GM12891 (cell line): Measurements from ENCODE around the gene HSD3B7.

Source experiments
- DNase-seq: peaks from one replicate; pipeline ENCODE4 v3.0.0; 2011; ENCODE audit warnings: low spot score; ENCODE audit not compliant: insufficient read length
- FAIRE-seq: peaks from 2 replicates; lab custom pipeline; 2011; peaks lifted over from hg19 to GRCh38; lab: Jason Lieb, UNC
- PAX5 ChIP-seq: IDR thresholded peaks from 2 replicates; pipeline ENCODE4 v1.6.1; 2011; ENCODE audit warnings: low read length, moderate library complexity, mild to moderate bottlenecking; ENCODE audit not compliant: insufficient read depth, severe bottlenecking
- POLR2A ChIP-seq: IDR thresholded peaks from 2 replicates; pipeline ENCODE4 v1.6.1; 2011; ENCODE audit warnings: low read depth, low read length, control low read depth
- POLR2AphosphoS5 ChIP-seq: IDR thresholded peaks from 2 replicates; pipeline ENCODE4 v1.6.1; 2011; ENCODE audit warnings: low read depth, low read length, control low read depth
- POU2F2 ChIP-seq: IDR thresholded peaks from 2 replicates; pipeline ENCODE4 v1.6.1; 2011; ENCODE audit warnings: low read depth, mild to moderate bottlenecking, control low read depth, low read length, moderate library complexity
- SPI1 ChIP-seq: IDR thresholded peaks from 2 replicates; pipeline ENCODE4 v1.6.1; 2011; ENCODE audit warnings: low read depth, low read length, control low read depth
- TAF1 ChIP-seq: IDR thresholded peaks from 2 replicates; pipeline ENCODE4 v1.6.1; 2011; ENCODE audit warnings: low read depth, low read length, control low read depth

HSD3B7 gene

DNA sequence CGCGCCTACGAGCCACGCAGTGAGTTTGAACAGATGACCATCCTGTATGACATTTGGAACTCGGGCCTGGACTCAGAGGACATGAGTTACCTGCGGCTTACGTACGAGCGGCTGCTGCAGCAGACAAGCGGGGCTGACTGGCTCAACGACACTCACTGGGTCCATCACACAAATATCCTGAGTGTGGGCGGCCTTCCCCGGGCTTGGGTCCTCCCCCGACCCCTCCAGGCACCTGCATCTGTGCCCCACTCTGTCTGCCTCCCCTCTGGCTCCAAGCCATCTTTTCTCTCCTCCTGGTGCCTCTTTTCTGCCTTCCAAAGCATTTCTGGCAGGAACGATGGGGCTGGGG, 5.0 kb upstream of the HSD3B7 start:
- no peak for FAIRE-seq
- TF ChIP-seq TAF1 (no peak), POU2F2 (no peak), SPI1 (no peak), PAX5 (no peak), POLR2A (no peak), POLR2AphosphoS5 (no peak)
- no peak for DNase-seq

DNA sequence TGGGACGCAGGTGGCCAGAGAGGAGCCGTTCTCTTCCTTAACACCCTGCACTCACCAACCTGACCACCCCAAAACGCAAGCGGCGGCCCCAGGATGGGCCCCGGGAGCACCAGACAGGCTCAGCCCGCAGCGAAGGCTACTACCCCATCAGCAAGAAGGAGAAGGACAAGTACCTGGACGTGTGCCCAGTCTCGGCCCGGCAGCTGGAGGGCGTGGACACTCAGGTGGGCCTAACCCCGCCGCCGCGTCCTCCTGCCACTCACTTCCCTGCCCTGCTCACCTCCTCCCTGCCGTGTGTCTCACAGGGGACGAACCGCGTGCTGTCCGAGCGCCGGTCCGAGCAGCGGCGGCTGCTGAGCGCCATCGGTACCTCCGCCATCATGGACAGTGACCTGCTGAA, 4.6 kb upstream of the HSD3B7 start:
- FAIRE-seq: no peak
- TF ChIP-seq POLR2A (no peak), PAX5 (no peak), TAF1 (no peak), SPI1 (no peak), POU2F2 (no peak), POLR2AphosphoS5 (no peak)
- DNase-seq: no peak

DNA sequence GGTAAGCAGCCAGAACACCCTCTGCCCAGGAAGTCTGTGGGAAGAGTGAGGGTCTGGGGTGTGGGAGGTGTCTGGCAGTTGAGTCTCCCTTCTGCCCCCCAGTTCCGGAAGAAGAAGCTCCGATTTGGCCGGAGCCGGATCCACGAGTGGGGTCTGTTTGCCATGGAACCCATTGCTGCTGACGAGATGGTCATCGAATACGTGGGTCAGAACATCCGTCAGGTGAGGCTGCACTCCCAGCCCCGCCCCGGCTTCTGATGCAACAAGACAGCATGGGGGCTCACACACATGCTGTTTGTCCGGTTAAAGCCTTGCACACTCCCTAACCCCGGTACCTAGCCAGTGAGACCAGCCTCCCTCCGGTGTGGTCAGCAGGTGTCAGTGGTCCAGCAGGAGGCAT, 4.0 kb upstream of the HSD3B7 start:
- TF ChIP-seq PAX5 (no peak), SPI1 (no peak), TAF1 (no peak), POLR2AphosphoS5 (no peak), POU2F2 (no peak), POLR2A (no peak)
- FAIRE-seq: no peak
- no peak for DNase-seq

DNA sequence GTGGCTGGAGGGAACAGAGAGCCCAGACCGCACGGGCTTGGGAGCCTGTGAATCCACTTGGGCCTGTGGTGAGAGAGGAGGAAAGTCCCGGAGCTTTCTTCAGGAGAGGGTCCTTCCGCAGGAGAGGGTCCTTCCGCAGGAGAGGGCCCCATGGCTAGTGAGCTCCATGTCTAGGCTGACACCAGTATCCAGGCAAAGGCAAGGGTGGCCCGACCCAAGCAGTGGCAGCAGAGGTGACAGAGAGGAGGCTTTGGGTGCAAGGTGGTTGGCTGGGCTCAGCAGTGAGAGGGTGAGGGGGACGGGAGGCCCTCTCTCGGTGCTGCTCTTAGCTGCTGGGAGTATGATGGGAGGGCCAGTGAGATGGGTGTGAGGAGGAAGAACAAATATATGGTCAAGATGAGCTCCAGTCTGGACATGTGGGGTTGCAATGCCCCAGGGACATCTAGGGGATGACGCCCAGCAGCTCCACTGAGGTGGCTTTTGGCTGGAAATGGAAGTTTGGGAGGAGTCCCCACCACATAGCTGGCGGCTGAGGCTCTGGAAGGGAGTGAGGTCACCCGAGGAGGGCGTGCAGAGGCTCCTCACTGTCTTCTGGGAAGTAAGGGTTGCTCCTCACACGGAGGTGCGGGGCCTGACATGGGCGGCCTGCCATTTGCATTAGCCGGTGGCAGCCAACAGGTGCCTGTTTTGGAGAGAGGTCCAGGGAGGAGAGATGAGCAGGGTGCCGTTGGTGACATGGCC, 2.3 kb upstream of the HSD3B7 start:
- no peak for DNase-seq
- TF ChIP-seq POLR2A (peak; percentile 20; the same call in 1 of the 2 replicates), POLR2AphosphoS5 (peak; percentile 9; the same call in 1 of the 2 replicates), TAF1 (no peak)
- no peak for FAIRE-seq

DNA sequence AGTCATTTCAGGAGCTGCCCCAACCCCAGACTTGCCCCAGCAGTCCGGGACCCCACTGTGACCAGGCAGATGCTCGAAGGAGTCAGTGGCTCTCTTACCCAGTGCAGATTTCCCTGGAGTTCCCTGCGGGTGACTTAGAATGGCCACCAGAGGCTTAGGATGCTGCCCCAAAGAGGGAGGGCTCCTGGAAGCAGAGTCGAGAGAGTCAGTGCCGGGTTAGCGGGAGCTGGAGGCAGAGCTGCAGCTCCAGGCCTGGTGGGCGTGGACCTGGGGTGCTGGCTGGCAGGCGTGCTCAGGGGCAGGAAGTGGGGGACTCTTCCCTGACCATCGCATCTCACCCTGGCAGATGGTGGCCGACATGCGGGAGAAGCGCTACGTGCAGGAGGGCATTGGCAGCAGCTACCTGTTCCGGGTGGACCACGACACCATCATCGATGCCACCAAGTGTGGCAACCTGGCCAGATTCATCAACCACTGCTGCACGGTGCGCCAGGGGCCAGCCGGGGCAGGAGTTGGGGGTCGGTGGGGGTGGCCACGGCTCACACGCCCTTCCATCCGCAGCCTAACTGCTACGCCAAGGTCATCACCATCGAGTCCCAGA, 1.6 kb upstream of the HSD3B7 start:
- TF ChIP-seq PAX5 (no peak), TAF1 (no peak), POLR2A (no peak), POLR2AphosphoS5 (no peak; the same call in 1 of the 2 replicates), POU2F2 (no peak), SPI1 (no peak)
- FAIRE-seq: no peak

DNA sequence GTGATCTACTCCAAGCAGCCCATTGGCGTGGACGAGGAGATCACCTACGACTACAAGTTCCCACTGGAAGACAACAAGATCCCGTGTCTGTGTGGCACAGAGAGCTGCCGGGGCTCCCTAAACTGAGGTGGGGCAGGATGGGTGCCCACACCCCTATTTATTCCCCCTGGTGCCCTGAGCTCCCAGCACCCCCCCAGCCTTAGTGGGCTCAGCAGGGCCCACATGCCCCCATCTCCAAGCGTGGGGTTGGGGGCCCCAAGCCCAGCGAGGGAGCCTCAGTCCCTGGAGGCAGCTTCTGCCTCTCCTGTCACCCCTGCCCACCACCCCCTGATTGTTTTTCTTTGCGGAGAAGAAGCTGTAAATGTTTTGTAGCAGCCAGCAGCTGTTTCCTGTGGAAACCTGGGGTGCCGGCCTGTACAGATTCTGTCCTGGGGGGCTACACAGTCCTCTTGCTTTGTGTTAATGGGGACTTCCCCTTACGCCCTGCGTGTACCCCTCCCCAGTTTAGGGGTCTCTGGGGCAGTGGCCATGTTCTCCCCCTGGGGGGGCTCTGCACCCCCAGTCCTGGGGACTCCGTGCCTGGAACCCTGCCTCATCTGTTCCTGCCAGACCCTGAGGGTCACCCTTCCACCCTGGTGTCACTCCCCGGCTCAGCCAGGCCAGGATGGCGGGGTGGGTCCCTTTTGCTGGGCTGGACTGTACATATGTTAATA, 953 bp upstream of the HSD3B7 start:
- DNase-seq: no peak
- TF ChIP-seq PAX5: no peak
- TF ChIP-seq POLR2A: no peak
- TF ChIP-seq TAF1: no peak
- FAIRE-seq: no peak

More for the DNA sequence above, 1.6 kb upstream of the HSD3B7 start:
- DNase-seq: no peak

DNA sequence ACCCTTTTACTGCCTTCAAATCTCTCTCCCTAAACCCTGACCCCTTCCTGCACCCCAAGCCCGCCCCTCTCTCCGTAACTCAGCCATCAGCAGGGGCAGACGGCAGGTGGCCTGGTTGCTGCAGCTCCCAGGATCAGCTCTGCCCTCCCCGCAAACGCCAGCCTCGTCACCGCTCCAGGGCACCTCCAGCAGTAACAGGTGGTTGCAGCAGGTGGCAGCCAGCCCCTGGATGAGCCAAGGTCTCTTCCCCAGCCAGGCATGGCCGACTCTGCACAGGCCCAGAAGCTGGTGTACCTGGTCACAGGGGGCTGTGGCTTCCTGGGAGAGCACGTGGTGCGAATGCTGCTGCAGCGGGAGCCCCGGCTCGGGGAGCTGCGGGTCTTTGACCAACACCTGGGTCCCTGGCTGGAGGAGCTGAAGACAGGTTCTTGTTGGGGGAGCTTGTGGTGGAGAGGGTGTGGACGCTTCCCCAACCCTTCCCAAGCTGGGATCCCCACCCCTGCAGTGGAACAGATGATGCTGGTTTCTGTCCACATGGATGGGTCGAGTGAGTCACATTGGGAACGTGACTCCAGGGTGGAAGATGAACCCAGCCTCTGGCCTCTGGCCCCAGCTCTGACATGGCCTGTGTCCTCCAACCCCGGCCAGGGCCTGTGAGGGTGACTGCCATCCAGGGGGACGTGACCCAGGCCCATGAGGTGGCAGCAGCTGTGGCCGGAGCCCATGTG, 558 bp downstream of the HSD3B7 start:
- DNase-seq (no peak), FAIRE-seq (no peak)
- TF ChIP-seq PAX5: no peak
- no peak for TF ChIP-seq POU2F2
- no peak for TF ChIP-seq POLR2AphosphoS5
- no peak for TF ChIP-seq TAF1

DNA sequence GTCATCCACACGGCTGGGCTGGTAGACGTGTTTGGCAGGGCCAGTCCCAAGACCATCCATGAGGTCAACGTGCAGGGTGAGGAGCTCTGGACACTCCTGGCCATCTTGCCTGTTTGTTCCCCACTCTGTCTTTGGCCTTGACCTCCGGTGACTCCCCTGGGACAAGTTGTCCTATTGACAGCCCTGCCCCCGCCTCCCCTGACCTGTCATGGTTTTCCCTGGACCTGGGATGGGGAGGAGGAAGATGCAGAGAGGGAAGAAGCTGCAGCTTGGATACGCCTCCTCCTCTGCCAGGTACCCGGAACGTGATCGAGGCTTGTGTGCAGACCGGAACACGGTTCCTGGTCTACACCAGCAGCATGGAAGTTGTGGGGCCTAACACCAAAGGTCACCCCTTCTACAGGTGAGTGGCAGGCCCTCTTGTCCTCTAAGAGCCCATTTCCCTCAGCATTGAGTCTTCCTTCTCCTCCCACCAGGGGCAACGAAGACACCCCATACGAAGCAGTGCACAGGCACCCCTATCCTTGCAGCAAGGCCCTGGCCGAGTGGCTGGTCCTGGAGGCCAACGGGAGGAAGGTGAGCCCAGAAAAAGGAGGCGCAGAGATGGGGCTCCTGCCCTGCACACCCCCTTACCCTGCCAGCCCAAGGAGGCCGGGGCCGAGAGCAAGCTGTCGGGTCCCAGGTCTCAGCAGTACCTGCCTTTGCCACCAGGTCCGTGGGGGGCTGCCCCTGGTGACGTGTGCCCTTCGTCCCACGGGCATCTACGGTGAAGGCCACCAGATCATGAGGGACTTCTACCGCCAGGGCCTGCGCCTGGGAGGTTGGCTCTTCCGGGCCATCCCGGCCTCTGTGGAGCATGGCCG, 1.4 kb downstream of the HSD3B7 start:
- TF ChIP-seq SPI1 (no peak), POLR2A (no peak), PAX5 (no peak), TAF1 (no peak), POU2F2 (no peak), POLR2AphosphoS5 (no peak)
- FAIRE-seq: no peak
- DNase-seq: no peak
